RWPE2 (cell line): ENCODE measurements around the gene OSTF1.

Experiments used
- ATAC-seq: fragments of 200-7000 bp; cut with Tn5 transposase; 3 replicates; pipeline ENCODE4 v1.9.1; 2021; ENCODE audit warnings: low read depth
- DNase-seq: peaks from one replicate; pipeline ENCODE4 v3.0.0-alpha.2; 2020; ENCODE audit warnings: low spot score
- H3K27ac ChIP-seq: fragments of 450-650 bp; 2 replicates; pipeline ENCODE4 v1.5.1; 2017; ENCODE audit warnings: mild to moderate bottlenecking; ENCODE audit not compliant: poor library complexity, severe bottlenecking
- H3K27me3 ChIP-seq: fragments of 250-450 bp; sonication (Bioruptor Pico); 2 replicates; pipeline ENCODE4 v1.5.1; 2021; ENCODE audit warnings: mild to moderate bottlenecking, moderate library complexity; ENCODE audit not compliant: insufficient read depth, poor library complexity, severe bottlenecking
- H3K36me3 ChIP-seq: fragments of 250-450 bp; sonication (Bioruptor Pico); 2 replicates; pipeline ENCODE4 v1.5.1; 2020; ENCODE audit warnings: low read depth, mild to moderate bottlenecking, moderate library complexity
- H3K4me1 ChIP-seq: fragments of 250-450 bp; sonication (Bioruptor Pico); 2 replicates; pipeline ENCODE4 v1.5.1; 2021; ENCODE audit warnings: mild to moderate bottlenecking, moderate library complexity; ENCODE audit not compliant: insufficient read depth, poor library complexity, severe bottlenecking
- H3K4me3 ChIP-seq: fragments of 250-450 bp; sonication (Bioruptor Pico); 2 replicates; pipeline ENCODE4 v1.5.1; 2021; ENCODE audit warnings: mild to moderate bottlenecking, moderate library complexity; ENCODE audit not compliant: severe bottlenecking
- H3K9me3 ChIP-seq: fragments of 250-450 bp; sonication (Bioruptor Pico); 2 replicates; pipeline ENCODE4 v1.5.1; 2021; ENCODE audit warnings: mild to moderate bottlenecking, moderate library complexity; ENCODE audit not compliant: severe bottlenecking
- TF ChIP-seq, protein P1 (sequence below): fragments of 450-650 bp; IDR thresholded peaks from one replicate; pipeline ENCODE4 v1.5.1; 2017; ENCODE audit warnings: mild to moderate bottlenecking, moderate library complexity; ENCODE audit not compliant: poor library complexity, severe bottlenecking

The OSTF1 gene

DNA sequence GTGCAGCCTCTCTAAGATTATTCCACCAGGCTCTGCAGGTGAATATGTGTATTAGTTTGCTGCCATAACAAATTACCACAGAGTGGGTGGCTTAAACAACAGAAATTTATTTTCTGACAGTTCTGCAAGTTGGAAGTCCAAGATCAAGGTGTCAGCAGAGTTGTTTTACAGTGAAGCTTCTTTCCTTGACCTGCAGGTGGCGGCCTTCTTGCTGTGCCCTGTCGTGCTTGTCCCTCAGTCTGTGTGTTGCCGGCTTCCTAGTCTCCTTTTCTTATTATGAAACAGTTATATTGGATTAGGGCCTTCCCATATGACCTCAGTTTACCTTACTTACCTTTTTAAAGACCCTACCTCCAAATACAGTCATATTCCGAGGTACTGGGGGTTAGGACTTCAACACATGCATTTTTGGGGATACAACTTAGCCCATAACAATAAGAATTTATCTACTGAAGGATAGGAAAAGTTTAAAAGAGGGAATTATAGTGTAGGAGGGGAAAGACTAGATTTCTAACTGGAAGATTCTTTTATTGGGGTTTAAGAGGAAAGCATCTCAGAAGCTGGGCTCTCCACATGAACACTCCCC is 97.4 kb downstream of the OSTF1 start:
- H3K27ac ChIP-seq: no peak overlapping the region
- no peak overlapping the region for H3K4me3 ChIP-seq
- TF ChIP-seq, protein P1, sequence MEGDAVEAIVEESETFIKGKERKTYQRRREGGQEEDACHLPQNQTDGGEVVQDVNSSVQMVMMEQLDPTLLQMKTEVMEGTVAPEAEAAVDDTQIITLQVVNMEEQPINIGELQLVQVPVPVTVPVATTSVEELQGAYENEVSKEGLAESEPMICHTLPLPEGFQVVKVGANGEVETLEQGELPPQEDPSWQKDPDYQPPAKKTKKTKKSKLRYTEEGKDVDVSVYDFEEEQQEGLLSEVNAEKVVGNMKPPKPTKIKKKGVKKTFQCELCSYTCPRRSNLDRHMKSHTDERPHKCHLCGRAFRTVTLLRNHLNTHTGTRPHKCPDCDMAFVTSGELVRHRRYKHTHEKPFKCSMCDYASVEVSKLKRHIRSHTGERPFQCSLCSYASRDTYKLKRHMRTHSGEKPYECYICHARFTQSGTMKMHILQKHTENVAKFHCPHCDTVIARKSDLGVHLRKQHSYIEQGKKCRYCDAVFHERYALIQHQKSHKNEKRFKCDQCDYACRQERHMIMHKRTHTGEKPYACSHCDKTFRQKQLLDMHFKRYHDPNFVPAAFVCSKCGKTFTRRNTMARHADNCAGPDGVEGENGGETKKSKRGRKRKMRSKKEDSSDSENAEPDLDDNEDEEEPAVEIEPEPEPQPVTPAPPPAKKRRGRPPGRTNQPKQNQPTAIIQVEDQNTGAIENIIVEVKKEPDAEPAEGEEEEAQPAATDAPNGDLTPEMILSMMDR: peak; percentile 44
- H3K9me3 ChIP-seq: peaks cover 3% of the 10 kb centered on the region
- DNase-seq (no peak), ATAC-seq (no peak)
- H3K4me1 ChIP-seq: peaks cover 14% of the 10 kb centered on the region
- no peaks in the 10 kb centered on the region for H3K36me3 ChIP-seq
- H3K27me3 ChIP-seq: no peaks in the 10 kb centered on the region

DNA sequence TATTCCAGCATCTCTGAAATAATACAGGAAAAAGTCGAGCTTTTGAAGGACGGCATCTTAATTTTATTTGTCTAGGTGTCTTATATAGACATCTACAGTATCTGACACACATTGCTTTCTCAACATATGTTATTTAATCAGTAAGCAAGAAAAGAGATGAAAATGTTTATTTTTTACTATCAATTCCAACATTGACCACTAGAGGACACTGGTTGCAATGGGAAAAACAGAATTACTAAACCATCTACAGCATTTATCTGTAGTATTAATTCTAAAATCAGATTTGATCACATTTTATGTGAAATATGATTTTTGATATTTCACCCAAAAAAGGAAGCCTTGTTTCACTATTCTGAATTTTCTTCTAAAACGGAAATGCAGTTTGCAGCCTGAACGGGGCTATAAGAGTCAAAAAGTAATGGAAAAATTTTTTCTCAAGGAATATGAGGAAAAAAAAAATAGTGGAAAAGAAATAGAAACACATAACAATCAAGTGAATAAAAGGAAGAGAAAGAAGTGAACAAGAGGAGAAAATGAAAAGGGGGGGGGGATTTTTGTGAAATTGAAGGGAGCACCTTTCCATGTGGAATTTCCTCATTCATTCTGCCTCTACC is 98.6 kb downstream of the OSTF1 start:
- TF ChIP-seq, protein P1: peak; percentile 97
- DNase-seq (no peak), ATAC-seq (no peak)
- Histone ChIP-seq H3K4me1 (peaks cover 6% of the 10 kb centered on the region), H3K27me3 (no peaks in the 10 kb centered on the region), H3K27ac (no peak overlapping the region), H3K9me3 (peaks cover 3% of the 10 kb centered on the region), H3K4me3 (no peak overlapping the region), H3K36me3 (no peaks in the 10 kb centered on the region)

DNA sequence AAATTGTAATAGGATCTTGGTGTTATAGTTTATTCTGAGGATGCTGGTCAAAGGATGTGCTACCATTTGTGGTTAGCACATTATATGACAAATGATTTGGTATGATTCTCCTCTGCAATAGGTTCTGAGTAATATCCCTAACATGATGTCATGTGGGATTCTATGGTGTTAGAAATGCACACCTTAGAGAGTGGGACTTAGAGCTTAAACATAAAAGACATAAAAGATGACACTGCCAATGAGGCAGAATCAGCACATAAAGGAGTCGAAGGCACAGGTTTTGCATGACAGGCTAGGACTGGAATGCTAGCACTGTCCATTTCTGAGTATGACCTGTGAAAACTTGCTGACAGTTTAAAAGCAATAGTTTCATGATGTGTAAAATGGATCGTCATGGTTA is 100.4 kb downstream of the OSTF1 start:
- Histone ChIP-seq H3K27ac (no peak overlapping the region), H3K9me3 (peaks cover 3% of the 10 kb centered on the region), H3K4me3 (no peak overlapping the region), H3K4me1 (peaks cover 6% of the 10 kb centered on the region), H3K36me3 (no peaks in the 10 kb centered on the region), H3K27me3 (no peaks in the 10 kb centered on the region)
- no peak for DNase-seq
- TF ChIP-seq, protein P1: no peak
- peak; percentile 76 for ATAC-seq

DNA sequence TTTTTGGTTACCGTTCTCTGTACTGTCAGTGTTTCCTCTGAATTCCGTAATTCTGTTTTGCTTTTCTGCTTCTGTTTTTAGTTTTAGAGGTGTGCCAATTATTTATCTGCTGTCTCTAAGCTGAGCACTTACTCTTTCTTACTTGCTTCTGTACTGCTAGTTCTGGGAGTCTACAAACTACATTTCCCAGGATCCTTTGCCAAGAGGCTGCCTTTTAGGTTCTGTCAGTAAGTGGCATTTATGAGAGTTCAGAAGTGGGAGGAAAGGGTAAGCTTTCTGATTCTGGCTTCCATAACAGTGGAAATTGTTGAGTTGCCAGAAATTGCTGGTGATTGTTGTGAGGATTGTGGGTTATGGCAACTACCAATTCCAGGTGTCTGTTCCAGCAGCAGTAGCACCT is 102.4 kb downstream of the OSTF1 start:
- peaks cover 3% of the 10 kb centered on the region for H3K9me3 ChIP-seq
- ATAC-seq (no peak), DNase-seq (no peak)
- no peak overlapping the region for H3K4me3 ChIP-seq
- H3K27me3 ChIP-seq: no peaks in the 10 kb centered on the region
- no peaks in the 10 kb centered on the region for H3K36me3 ChIP-seq
- TF ChIP-seq, protein P1: no peak
- H3K27ac ChIP-seq: no peak overlapping the region
- H3K4me1 ChIP-seq: peaks cover 6% of the 10 kb centered on the region
